GM18511 (cell line): ENCODE results near the gene GSTM1.
A peak's percentile ranks its signal among the peaks of the same experiment; 100 is the strongest.

Experiments
- ATAC-seq: cut with Tn5 transposase; IDR thresholded peaks from one replicate; pipeline ENCODE4 v1.9.1; 2021; ENCODE audit warnings: mild to moderate bottlenecking, moderate library complexity; ENCODE audit not compliant: unreplicated experiment

GSTM1 gene

GRCh38 chr1:109726007-109726406 is 38.4 kb downstream of the GSTM1 start:
- no peak for ATAC-seq

DNA sequence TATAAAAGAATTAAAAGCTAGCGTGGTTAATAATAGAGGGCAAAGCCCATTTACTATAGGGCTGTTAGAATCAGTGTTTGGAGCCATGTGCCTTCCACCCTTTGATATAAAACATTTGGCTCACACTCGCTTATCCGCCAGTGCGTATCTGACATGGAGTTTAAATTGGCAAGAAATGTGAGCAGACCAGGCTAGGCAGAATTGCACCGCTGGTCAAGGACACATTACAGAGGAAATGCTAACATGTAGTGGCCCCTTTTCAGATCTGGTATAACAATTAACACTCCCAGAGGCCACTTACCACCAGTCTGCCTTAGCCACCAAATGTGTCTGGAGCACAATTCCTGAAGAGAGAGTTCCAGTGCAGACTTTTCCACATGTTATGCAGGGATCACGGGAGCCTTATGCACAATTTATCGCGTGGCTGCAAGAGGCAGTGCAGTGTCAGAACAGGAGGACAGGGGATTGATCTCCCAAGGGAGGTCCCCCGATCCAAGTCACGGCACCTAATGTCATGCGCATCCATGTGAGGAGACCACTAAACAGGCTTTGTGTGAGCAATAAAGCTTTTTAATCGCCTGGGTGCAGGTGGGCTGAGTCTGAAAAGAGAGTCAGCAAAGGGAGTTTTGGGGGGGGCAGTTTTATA is 39.2 kb downstream of the GSTM1 start:
- ATAC-seq: no peak

GRCh38 chr1:109728870-109729269 is 41.3 kb downstream of the GSTM1 start:
- no peak for ATAC-seq

- ATAC-seq: no peak
Measured at GRCh38 chr1:109730666-109731065, 43.0 kb downstream of the GSTM1 start.

DNA sequence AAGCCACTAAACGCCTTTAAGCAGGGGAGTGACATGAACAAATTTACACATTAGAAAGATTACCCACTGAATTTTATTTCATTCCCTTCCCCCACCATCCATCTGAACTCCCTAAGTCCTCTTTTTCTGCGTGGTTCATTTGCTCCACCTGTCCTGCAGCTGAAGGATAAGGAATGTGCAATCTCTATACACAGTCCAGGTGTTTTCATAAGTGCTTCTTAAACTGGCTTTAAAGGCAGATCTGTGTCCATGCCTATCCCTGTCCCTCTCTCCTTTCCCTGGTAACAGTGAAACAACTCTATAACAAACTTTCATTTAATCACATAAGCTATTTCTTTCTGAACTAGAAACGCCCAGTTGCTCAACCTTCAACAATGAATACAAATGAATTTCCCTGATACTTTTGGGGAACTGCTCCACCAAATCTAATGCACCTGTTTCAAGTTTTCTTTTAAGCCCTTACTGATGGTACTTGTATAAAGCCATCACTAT is 44.8 kb downstream of the GSTM1 start:
- ATAC-seq: no peak

DNA sequence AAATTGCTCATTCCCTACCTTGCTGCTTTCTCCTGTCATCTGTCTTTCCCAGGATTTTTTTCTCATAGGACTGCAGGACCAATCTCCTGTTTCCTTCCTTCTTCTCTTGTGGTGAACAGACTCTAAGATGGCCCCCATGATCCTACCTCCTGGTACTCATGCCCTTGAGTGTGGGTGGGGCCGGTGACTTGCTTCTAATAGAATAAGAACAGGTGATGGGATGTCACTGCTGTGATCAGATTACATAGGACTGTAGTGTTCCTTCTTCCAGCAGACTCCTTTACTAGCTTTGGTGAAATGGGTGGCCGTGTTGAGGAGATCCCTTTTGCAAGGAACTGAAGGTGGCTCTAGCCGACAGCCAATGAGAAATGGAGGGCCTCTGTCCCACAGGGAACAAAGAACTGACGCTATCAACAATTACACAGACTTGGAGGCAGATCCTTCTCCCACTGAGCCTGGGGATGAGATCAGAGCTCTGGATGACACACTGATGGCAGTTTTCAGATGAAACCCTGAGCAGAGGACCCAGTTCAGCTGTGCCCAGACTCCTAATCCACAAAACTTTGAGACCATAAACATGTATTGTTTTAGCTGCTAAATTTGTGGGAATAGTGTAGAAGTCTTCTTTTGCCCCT is 45.7 kb downstream of the GSTM1 start:
- ATAC-seq: no peak

GRCh38 chr1:109739738-109740614 is 52.4 kb downstream of the GSTM1 start:
- ATAC-seq: peak; percentile 93

DNA sequence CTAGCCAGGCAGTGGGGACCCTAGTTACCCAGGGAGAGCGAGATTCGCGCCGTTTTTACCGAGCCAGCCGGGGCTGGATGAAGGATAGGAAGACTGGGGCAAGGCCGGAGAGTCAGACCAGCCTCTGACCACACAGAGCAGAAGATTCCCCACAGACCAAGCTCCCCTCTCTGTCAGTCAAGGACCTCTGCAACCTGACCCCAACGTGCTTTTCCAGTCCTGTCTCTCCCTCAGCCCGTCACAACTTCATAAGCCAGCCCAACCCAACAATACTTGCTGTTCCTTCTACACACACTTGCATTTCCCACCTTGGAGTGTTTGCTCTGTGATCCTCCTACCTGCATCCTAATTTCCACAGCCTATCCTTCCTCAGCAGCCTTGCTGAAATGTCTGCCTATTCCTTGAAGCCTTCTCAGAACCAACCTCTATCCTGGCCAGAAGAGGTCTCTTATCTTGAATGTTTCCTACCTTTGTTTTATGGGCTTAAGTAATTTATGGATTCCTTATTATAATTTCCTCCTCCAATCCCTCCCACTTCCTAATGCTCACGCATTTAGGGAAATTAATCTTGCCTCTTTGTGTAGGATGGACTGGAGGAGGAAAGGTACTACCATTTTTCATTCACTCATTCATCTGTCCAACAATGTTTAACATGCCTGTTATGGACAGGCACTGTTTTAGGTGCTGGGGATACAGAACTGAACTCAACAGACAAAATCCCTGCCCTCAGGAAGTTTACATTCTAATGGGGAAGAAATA is 53.2 kb downstream of the GSTM1 start, which contains the start of gene GSTM3:
Gene GSTM3, minus strand, starts transcription at position 424 of the 759 bp plus-strand sequence. CDS start 751 bp downstream, outside the sequence.
- ATAC-seq: peak; percentile 35
